Adipose tissue (tissue), 3 donors: Measurements from ENCODE around the gene SFT2D2. TPM values are rescaled to one million over a fixed set of nuclear protein-coding genes. Genes with fewer than 3 reads are reported as not detected.

Experiments
- H3K27ac ChIP-seq: one replicate; pipeline ENCODE4 v1.5.1; 2013; ENCODE audit warnings: low read depth, low read length
- WGBS, 3 donors: extraction: QIAGEN DNeasy Blood & Tissue Kit; methylation state at CpG; one replicate each; pipeline ENCODE4 v1.1.7; 2013; 5-methylcytosine and 5-hydroxymethylcytosine counted together
- polyA plus RNA-seq, 3 donors: library from polyadenylated mRNA; stranded (reverse); fragments of 200-250 nt; gene quantifications; one replicate each; pipeline ENCODE4 v1.2.3, GENCODE V29; 2013
- donor health status: healthy with polysubstance abuse.
- donor health status: Bipolar disorder and iron deficiency.
- donor health status: healthy.

SFT2D2 gene
- polyA plus RNA-seq, 3 donors = 2.9 to 4.8 (median 4.6) TPM

DNA sequence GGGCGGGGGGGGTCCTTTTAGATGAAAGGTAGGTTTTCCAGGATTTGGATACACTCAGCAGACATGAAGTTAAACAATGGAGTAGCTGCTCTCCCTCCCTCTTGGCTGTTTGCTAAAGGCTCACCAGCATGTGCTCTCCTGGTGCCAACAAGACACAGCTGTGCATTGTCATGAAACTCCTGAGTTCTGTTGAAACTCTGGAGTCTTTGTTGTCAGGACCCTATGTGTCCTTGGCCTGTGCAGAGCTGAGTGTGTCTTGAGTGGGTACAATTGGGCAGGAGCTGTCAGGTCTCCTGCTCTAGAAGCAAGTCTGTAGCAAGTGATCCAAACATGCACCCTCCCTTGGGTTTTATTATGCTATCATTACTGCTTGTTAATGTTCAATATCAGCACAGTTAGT is 67.6 kb downstream of the SFT2D2 start:
- 43 to 94% (median 88%) methylated on average over 1 of the region's 1 CpG for WGBS, 3 donors
- no peak overlapping the region for H3K27ac ChIP-seq

- no peak overlapping the region for H3K27ac ChIP-seq
- WGBS, 3 donors = 89 to 95% (median 94%) methylated on average over 8 of the region's 8 CpGs
These were observed 69.8 kb downstream of the SFT2D2 start for GRCh38 chr1:168295411-168296114.

DNA sequence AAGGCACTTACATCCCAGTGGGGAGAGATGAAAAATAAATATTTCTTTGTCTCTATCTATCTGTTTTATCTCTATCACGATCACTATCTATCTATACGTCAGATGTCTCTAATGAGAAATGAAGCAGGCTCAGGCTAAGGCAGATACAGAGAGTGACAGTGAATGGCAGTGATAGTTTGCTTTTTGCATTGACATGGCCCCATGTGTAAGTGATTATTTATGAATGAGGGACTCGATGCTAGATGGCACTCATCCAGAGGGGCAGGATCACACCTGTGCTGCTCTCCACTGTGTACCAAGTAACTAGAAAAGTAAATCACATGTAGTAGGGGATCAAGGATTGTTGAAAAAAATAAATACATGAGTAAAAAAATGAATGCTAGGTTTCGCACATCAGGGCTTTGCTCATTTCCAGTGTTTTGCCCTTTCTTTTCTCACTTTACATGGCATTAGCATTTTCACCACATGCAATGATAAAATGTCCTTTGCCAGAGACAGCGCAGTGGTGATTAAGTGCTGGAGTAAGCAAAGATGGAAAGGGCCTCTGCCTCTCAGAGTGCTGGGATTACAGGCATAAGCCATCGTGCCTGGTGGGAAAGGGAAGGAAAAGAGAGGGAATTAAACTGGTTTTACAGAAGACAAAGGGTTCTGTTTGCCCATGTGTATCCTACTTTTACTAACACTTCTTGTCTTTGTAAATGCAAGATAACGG is 71.4 kb downstream of the SFT2D2 start:
- 77 to 93% (median 91%) methylated on average over 7 of the region's 7 CpGs for WGBS, 3 donors
- no peak overlapping the region for H3K27ac ChIP-seq

DNA sequence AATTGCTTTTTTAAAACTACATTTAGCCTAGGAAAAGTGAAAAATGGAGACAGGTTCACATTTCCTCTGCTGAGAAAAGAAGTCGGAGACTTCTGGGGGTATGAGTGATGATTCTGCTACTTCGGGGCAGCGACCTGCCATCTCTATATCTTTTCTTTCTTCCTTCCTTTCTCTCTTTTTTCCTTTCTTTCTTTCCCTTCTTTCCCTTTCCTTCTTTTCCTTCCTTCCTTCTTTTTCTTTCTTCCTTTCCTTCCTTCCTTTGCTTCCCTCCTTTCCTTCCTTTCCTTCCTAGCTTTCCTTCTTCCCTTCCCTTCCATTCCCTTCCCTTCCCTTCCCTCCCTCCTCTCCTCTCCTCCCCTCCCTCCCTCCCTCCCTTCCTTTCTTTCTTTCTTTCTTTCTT is 72.6 kb downstream of the SFT2D2 start:
- H3K27ac ChIP-seq = no peak overlapping the region
- WGBS, 3 donors = 91 to 95% (median 92%) methylated on average over 3 of the region's 3 CpGs

- H3K27ac ChIP-seq = no peak overlapping the region
- WGBS, 3 donors = 69 to 91% (median 91%) methylated on average over 2 of the region's 2 CpGs
These were observed 74.8 kb downstream of the SFT2D2 start for GRCh38 chr1:168300626-168301025.

GRCh38 chr1:168301664-168302320 is 76.0 kb downstream of the SFT2D2 start:
- no peak overlapping the region for H3K27ac ChIP-seq
- WGBS, 3 donors = 54 to 77% (median 74%) methylated on average over 3 of the region's 3 CpGs

Other genes with a start within 250 kb of the SFT2D2 start
- gene GPR161, start 89.1 kb upstream of the SFT2D2 start, polyA plus RNA-seq = 1 to 10 TPM; 2.8 to 7.2 (median 4.4) TPM
- gene TIPRL, start 47.0 kb upstream of the SFT2D2 start, polyA plus RNA-seq = 10 to 100 TPM in 2 of 3 donors, 1 to 10 TPM in 1; 9.1 to 21.6 (median 13.1) TPM
- gene TBX19, start 54.9 kb downstream of the SFT2D2 start, polyA plus RNA-seq = 1 to 10 TPM in 1 of 3 donors, under 1 TPM in 2; 0.79 to 1.1 (median 0.98) TPM